Hepatocyte (in vitro differentiated cells): ENCODE measurements around the gene ITGA7.

Experiments used
- EZH2 ChIP-seq: fragments of 200-600 bp; sonication (generic); IDR thresholded peaks from 2 replicates; pipeline ENCODE4 v1.6.1; 2016; ENCODE audit warnings: antibody characterized with exemption, mild to moderate bottlenecking, borderline replicate concordance
- TF ChIP-seq, protein P1 (sequence below): fragments of 200-600 bp; sonication (generic); IDR thresholded peaks from 2 replicates; pipeline ENCODE4 v1.5.1; 2016; ENCODE audit warnings: antibody characterized with exemption, mild to moderate bottlenecking; ENCODE audit not compliant: poor library complexity

DNA sequence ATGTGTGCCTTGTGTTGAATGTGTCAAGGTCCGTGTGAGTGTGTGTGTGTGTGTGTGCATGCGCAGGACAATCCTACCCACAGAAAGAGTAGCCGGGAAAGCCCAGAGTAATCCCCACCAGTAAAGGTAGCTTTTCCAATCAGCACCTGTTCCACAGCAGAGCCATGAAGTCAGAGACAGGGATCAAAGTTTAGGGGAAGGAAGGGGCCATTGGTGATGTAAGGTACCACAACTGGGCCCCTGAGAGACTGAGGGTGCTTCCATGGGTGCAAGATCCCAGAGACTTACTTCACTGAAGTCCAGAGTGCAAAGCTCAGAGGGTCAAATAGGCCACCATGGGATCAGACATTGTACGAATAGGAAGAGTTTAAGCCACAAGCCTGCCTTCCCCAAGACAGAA lies 50.5 kb downstream of the ITGA7 start:
- TF ChIP-seq EZH2: no peak
- TF ChIP-seq, protein P1, sequence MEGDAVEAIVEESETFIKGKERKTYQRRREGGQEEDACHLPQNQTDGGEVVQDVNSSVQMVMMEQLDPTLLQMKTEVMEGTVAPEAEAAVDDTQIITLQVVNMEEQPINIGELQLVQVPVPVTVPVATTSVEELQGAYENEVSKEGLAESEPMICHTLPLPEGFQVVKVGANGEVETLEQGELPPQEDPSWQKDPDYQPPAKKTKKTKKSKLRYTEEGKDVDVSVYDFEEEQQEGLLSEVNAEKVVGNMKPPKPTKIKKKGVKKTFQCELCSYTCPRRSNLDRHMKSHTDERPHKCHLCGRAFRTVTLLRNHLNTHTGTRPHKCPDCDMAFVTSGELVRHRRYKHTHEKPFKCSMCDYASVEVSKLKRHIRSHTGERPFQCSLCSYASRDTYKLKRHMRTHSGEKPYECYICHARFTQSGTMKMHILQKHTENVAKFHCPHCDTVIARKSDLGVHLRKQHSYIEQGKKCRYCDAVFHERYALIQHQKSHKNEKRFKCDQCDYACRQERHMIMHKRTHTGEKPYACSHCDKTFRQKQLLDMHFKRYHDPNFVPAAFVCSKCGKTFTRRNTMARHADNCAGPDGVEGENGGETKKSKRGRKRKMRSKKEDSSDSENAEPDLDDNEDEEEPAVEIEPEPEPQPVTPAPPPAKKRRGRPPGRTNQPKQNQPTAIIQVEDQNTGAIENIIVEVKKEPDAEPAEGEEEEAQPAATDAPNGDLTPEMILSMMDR: no peak
